GM23338 (cell line): ENCODE measurements around the gene PTPRJ. TPM values are rescaled to one million over a fixed set of nuclear protein-coding genes. Genes with fewer than 3 reads are reported as not detected.

Experiments used
- ATAC-seq: fragments of 200-7000 bp; cut with Tn5 transposase; 3 replicates; pipeline ENCODE4 v1.9.1; 2020
- DNase-seq: peaks from one replicate; pipeline ENCODE4 v3.0.0-alpha.2; 2015; ENCODE audit warnings: low spot score
- H2AFZ ChIP-seq: fragments of 200-600 bp; sonication (generic); 2 replicates; pipeline ENCODE4 v1.8.0; 2016; ENCODE audit warnings: antibody characterized with exemption, mild to moderate bottlenecking, moderate library complexity
- H3F3A ChIP-seq: fragments of 200-600 bp; sonication (generic); replicated peaks from 2 replicates; pipeline ENCODE4 v1.8.0; 2017; ENCODE audit warnings: antibody characterized with exemption, mixed run types, low read depth
- H3K27ac ChIP-seq: fragments of 200-600 bp; sonication (generic); 2 replicates; pipeline ENCODE4 v1.6.1; 2016; ENCODE audit warnings: low read depth
- H3K27me3 ChIP-seq: fragments of 200-600 bp; sonication (generic); 2 replicates; pipeline ENCODE4 v1.8.0; 2016; ENCODE audit warnings: mild to moderate bottlenecking, mixed run types, moderate library complexity; ENCODE audit not compliant: insufficient read depth
- H3K36me3 ChIP-seq: fragments of 200-600 bp; sonication (generic); 2 replicates; pipeline ENCODE4 v1.8.0; 2016; ENCODE audit warnings: mild to moderate bottlenecking; ENCODE audit not compliant: insufficient read depth
- H3K4me1 ChIP-seq: fragments of 200-600 bp; sonication (generic); 2 replicates; pipeline ENCODE4 v1.8.0; 2016; ENCODE audit warnings: mild to moderate bottlenecking, moderate library complexity; ENCODE audit not compliant: insufficient read depth
- H3K4me2 ChIP-seq: fragments of 200-600 bp; sonication (generic); 2 replicates; pipeline ENCODE4 v1.7.1; 2017; ENCODE audit warnings: mixed run types
- H3K4me3 ChIP-seq: fragments of 200-600 bp; sonication (generic); 2 replicates; pipeline ENCODE4 v1.6.1; 2016; ENCODE audit warnings: mixed run types
- H3K79me2 ChIP-seq: fragments of 200-600 bp; sonication (generic); replicated peaks from 2 replicates; pipeline ENCODE4 v1.8.0; 2017; ENCODE audit warnings: mild to moderate bottlenecking; ENCODE audit not compliant: insufficient read depth
- H3K9me2 ChIP-seq: fragments of 200-600 bp; sonication (generic); 2 replicates; pipeline ENCODE4 v1.8.0; 2017; ENCODE audit not compliant: insufficient read depth
- H4K20me1 ChIP-seq: fragments of 200-600 bp; sonication (generic); replicated peaks from 2 replicates; pipeline ENCODE4 v1.8.0; 2017; ENCODE audit warnings: mild to moderate bottlenecking; ENCODE audit not compliant: insufficient read depth
- H3K27ac Mint-ChIP-seq: 2 replicates; pipeline ENCODE4 v1.8.0; 2020; ENCODE audit warnings: inconsistent platforms, mild to moderate bottlenecking, moderate library complexity, mixed read lengths
- H3K27me3 Mint-ChIP-seq: 3 replicates; pipeline ENCODE4 v1.8.0; 2022; ENCODE audit warnings: low read depth, mild to moderate bottlenecking, moderate library complexity, mixed read lengths, inconsistent platforms; ENCODE audit not compliant: insufficient read depth, poor library complexity
- H3K36me3 Mint-ChIP-seq: 3 replicates; pipeline ENCODE4 v1.8.0; 2021; ENCODE audit warnings: low read depth, mild to moderate bottlenecking, inconsistent platforms, moderate library complexity, mixed read lengths
- H3K4me1 Mint-ChIP-seq: 3 replicates; pipeline ENCODE4 v1.8.0; 2020; ENCODE audit warnings: mild to moderate bottlenecking, inconsistent platforms, mixed read lengths
- H3K4me3 Mint-ChIP-seq: 3 replicates; pipeline ENCODE4 v1.8.0; 2021; ENCODE audit warnings: moderate library complexity, mild to moderate bottlenecking, inconsistent platforms, mixed read lengths
- H3K9me3 Mint-ChIP-seq: 3 replicates; pipeline ENCODE4 v1.8.0; 2020; ENCODE audit warnings: moderate library complexity, mild to moderate bottlenecking, inconsistent platforms, mixed read lengths
- CREB1 ChIP-seq: fragments of 250-450 bp; sonication (Bioruptor Pico); IDR thresholded peaks from 2 replicates; pipeline ENCODE4 v1.5.0; 2020; ENCODE audit warnings: low read depth, mild to moderate bottlenecking, moderate library complexity
- EZH2 ChIP-seq: fragments of 200-600 bp; sonication (generic); IDR thresholded peaks from one replicate; pipeline ENCODE4 v1.8.0; 2017; ENCODE audit warnings: antibody characterized with exemption, mild to moderate bottlenecking, low read depth; ENCODE audit not compliant: unreplicated experiment
- JUNB ChIP-seq: IDR thresholded peaks from one replicate; pipeline ENCODE4 v1.6.1; 2016; ENCODE audit warnings: antibody characterized with exemption; ENCODE audit not compliant: unreplicated experiment
- NANOG ChIP-seq: IDR thresholded peaks from 2 replicates; pipeline ENCODE4 v1.6.1; 2016; ENCODE audit warnings: antibody characterized with exemption, borderline replicate concordance
- STAT1 ChIP-seq: IDR thresholded peaks from one replicate; pipeline ENCODE4 v1.6.1; 2016; ENCODE audit warnings: antibody characterized with exemption; ENCODE audit not compliant: unreplicated experiment
- polyA plus RNA-seq: library from polyadenylated mRNA; unstranded; fragments of >200 nt; fragmentation: Nextera tagmentation; extraction: Ambion mirVana; gene quantifications from 2 replicates; pipeline ENCODE4 v1.2.1, GENCODE V29; 2016
- total RNA-seq: library from RNA; depleted of rRNA; stranded (reverse); fragments of >200 nt; shearing (Covaris generic); gene quantifications from 2 replicates; pipeline ENCODE4 v1.2.3, GENCODE V29; 2014
- TF ChIP-seq, protein P1 (sequence below): fragments of 250-450 bp; sonication (Bioruptor Pico); IDR thresholded peaks from 2 replicates; pipeline ENCODE4 v1.5.0; 2020; ENCODE audit warnings: mild to moderate bottlenecking, moderate library complexity
- TF ChIP-seq, protein P2 (sequence below): IDR thresholded peaks from 2 replicates; pipeline ENCODE4 v1.6.1; 2016; ENCODE audit warnings: antibody characterized with exemption
- TF ChIP-seq, protein P3 (sequence below), 2 experiments: fragments of 200-600 bp in 1 of 2; sonication (generic) in 1 of 2; conservative IDR thresholded peaks; 2 replicates each; pipeline versions ENCODE4 v1.5.1 to v1.6.1; 2016 to 2017; ENCODE audit warnings: antibody characterized with exemption in 2 of 2, low read depth in 2 of 2, mild to moderate bottlenecking in 2 of 2, moderate library complexity in 1 of 2
- TF ChIP-seq, protein P4 (sequence below): IDR thresholded peaks from one replicate; pipeline ENCODE4 v1.6.1; 2018; ENCODE audit warnings: antibody characterized with exemption; ENCODE audit not compliant: unreplicated experiment

The PTPRJ gene
- total and polyA plus RNA-seq, 2 experiments from 2014 or later, result 4.2 to 16.0 TPM

DNA sequence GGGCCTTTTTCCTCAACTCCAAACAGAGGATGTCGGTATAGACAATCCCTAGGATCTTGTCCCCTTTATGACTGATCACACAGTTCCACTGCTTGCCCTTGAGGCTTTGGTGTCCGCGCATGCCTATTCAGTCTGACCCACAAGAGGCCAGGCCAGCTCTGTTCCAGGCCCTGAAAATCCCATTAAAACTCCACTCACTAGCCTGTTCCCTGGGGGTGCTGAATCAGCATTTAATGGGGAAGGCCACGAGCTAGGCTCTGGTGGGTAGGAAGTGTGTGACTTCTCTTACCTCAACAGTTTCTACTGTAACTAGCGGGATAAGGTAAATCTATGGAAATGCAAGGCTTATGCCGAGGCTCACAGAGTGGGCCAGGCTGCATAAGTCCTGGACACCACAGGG, 117.7 kb downstream of the PTPRJ start (continued):
- TF ChIP-seq, protein P1, sequence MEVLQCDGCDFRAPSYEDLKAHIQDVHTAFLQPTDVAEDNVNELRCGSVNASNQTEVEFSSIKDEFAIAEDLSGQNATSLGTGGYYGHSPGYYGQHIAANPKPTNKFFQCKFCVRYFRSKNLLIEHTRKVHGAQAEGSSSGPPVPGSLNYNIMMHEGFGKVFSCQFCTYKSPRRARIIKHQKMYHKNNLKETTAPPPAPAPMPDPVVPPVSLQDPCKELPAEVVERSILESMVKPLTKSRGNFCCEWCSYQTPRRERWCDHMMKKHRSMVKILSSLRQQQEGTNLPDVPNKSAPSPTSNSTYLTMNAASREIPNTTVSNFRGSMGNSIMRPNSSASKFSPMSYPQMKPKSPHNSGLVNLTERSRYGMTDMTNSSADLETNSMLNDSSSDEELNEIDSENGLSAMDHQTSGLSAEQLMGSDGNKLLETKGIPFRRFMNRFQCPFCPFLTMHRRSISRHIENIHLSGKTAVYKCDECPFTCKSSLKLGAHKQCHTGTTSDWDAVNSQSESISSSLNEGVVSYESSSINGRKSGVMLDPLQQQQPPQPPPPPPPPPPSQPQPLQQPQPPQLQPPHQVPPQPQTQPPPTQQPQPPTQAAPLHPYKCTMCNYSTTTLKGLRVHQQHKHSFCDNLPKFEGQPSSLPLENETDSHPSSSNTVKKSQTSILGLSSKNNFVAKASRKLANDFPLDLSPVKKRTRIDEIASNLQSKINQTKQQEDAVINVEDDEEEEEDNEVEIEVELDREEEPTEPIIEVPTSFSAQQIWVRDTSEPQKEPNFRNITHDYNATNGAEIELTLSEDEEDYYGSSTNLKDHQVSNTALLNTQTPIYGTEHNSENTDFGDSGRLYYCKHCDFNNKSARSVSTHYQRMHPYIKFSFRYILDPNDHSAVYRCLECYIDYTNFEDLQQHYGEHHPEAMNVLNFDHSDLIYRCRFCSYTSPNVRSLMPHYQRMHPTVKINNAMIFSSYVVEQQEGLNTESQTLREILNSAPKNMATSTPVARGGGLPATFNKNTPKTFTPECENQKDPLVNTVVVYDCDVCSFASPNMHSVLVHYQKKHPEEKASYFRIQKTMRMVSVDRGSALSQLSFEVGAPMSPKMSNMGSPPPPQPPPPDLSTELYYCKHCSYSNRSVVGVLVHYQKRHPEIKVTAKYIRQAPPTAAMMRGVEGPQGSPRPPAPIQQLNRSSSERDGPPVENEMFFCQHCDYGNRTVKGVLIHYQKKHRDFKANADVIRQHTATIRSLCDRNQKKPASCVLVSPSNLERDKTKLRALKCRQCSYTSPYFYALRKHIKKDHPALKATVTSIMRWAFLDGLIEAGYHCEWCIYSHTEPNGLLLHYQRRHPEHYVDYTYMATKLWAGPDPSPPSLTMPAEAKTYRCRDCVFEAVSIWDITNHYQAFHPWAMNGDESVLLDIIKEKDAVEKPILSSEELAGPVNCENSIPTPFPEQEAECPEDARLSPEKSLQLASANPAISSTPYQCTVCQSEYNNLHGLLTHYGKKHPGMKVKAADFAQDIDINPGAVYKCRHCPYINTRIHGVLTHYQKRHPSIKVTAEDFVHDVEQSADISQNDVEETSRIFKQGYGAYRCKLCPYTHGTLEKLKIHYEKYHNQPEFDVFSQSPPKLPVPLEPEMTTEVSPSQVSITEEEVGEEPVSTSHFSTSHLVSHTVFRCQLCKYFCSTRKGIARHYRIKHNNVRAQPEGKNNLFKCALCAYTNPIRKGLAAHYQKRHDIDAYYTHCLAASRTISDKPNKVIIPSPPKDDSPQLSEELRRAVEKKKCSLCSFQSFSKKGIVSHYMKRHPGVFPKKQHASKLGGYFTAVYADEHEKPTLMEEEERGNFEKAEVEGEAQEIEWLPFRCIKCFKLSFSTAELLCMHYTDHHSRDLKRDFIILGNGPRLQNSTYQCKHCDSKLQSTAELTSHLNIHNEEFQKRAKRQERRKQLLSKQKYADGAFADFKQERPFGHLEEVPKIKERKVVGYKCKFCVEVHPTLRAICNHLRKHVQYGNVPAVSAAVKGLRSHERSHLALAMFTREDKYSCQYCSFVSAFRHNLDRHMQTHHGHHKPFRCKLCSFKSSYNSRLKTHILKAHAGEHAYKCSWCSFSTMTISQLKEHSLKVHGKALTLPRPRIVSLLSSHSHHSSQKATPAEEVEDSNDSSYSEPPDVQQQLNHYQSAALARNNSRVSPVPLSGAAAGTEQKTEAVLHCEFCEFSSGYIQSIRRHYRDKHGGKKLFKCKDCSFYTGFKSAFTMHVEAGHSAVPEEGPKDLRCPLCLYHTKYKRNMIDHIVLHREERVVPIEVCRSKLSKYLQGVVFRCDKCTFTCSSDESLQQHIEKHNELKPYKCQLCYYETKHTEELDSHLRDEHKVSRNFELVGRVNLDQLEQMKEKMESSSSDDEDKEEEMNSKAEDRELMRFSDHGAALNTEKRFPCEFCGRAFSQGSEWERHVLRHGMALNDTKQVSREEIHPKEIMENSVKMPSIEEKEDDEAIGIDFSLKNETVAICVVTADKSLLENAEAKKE, result no peak
- TF ChIP-seq, protein P2, sequence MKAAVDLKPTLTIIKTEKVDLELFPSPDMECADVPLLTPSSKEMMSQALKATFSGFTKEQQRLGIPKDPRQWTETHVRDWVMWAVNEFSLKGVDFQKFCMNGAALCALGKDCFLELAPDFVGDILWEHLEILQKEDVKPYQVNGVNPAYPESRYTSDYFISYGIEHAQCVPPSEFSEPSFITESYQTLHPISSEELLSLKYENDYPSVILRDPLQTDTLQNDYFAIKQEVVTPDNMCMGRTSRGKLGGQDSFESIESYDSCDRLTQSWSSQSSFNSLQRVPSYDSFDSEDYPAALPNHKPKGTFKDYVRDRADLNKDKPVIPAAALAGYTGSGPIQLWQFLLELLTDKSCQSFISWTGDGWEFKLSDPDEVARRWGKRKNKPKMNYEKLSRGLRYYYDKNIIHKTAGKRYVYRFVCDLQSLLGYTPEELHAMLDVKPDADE, result no peak

DNA sequence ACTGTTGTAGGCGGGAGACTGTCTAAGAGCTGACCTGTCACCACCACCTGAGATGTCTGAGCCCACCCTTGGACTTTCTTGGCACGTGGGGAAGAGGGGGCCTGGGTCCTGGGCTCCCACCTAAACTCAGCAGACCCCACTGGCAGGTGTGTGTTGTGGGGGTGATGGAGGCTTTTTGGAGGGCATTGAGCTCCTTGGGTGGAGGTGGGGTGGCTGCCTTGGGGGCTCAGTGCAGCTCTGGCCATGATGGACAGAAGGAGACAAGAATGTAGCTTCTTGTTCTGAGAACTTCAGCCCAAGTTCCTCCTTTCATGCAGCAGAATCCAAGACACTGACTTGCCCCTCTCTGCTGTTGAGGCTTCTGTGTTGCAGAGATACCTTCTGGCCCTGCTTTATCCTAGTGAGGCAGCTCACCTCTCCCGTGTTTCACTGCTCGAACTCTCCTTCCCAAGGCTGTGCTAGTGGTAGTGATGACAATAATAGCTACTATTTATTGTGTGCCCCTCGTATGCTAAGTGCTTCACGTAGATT, 119.6 kb downstream of the PTPRJ start:
- Mint-ChIP-seq H3K27ac (no peak overlapping the region), H3K36me3 (no peaks in the 10 kb centered on the region), H3K27me3 (peaks cover 7% of the 10 kb centered on the region), H3K4me3 (no peak overlapping the region), H3K4me1 (peaks cover 44% of the 10 kb centered on the region), H3K9me3 (no peaks in the 10 kb centered on the region)
- Histone ChIP-seq H3F3A (no peaks in the 10 kb centered on the region), H3K79me2 (peaks cover 9% of the 10 kb centered on the region; the same call in 1 of the 2 replicates), H3K4me2 (no peak overlapping the region), H4K20me1 (no peaks in the 10 kb centered on the region), H3K9me2 (no peaks in the 10 kb centered on the region), H3K27ac (no peak overlapping the region), H2AFZ (no peak overlapping the region), H3K4me3 (no peak overlapping the region), H3K4me1 (peaks cover 33% of the 10 kb centered on the region), H3K36me3 (no peaks in the 10 kb centered on the region), H3K27me3 (no peaks in the 10 kb centered on the region)
- DNase-seq (no peak), ATAC-seq (no peak)
- TF ChIP-seq EZH2, result no peak
- TF ChIP-seq, protein P3, sequence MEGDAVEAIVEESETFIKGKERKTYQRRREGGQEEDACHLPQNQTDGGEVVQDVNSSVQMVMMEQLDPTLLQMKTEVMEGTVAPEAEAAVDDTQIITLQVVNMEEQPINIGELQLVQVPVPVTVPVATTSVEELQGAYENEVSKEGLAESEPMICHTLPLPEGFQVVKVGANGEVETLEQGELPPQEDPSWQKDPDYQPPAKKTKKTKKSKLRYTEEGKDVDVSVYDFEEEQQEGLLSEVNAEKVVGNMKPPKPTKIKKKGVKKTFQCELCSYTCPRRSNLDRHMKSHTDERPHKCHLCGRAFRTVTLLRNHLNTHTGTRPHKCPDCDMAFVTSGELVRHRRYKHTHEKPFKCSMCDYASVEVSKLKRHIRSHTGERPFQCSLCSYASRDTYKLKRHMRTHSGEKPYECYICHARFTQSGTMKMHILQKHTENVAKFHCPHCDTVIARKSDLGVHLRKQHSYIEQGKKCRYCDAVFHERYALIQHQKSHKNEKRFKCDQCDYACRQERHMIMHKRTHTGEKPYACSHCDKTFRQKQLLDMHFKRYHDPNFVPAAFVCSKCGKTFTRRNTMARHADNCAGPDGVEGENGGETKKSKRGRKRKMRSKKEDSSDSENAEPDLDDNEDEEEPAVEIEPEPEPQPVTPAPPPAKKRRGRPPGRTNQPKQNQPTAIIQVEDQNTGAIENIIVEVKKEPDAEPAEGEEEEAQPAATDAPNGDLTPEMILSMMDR (conservative IDR thresholded peaks at IDR 0.05; ENCODE audit: low read depth in 2 of 2), result no peak
- no peak for TF ChIP-seq JUNB
- no peak for TF ChIP-seq NANOG
- TF ChIP-seq CREB1 (CRISPR knock-in tag), result no peak
- TF ChIP-seq, protein P4, sequence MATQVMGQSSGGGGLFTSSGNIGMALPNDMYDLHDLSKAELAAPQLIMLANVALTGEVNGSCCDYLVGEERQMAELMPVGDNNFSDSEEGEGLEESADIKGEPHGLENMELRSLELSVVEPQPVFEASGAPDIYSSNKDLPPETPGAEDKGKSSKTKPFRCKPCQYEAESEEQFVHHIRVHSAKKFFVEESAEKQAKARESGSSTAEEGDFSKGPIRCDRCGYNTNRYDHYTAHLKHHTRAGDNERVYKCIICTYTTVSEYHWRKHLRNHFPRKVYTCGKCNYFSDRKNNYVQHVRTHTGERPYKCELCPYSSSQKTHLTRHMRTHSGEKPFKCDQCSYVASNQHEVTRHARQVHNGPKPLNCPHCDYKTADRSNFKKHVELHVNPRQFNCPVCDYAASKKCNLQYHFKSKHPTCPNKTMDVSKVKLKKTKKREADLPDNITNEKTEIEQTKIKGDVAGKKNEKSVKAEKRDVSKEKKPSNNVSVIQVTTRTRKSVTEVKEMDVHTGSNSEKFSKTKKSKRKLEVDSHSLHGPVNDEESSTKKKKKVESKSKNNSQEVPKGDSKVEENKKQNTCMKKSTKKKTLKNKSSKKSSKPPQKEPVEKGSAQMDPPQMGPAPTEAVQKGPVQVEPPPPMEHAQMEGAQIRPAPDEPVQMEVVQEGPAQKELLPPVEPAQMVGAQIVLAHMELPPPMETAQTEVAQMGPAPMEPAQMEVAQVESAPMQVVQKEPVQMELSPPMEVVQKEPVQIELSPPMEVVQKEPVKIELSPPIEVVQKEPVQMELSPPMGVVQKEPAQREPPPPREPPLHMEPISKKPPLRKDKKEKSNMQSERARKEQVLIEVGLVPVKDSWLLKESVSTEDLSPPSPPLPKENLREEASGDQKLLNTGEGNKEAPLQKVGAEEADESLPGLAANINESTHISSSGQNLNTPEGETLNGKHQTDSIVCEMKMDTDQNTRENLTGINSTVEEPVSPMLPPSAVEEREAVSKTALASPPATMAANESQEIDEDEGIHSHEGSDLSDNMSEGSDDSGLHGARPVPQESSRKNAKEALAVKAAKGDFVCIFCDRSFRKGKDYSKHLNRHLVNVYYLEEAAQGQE, result no peak
- no peak for TF ChIP-seq STAT1
